DOHH2 (cell line): Measurements from ENCODE around the gene SCUBE1.

Source experiments
- H3F3A ChIP-seq: fragments of 200-600 bp; sonication (generic), shearing (Covaris generic); 2 replicates; pipeline ENCODE4 v1.6.0; 2016; ENCODE audit warnings: antibody characterized with exemption, mild to moderate bottlenecking; ENCODE audit not compliant: control insufficient read depth, insufficient read depth
- H3K27ac ChIP-seq: fragments of 200-600 bp; sonication (generic); 2 replicates; pipeline ENCODE4 v1.5.1; 2014; ENCODE audit warnings: low read depth, mild to moderate bottlenecking, low read length, moderate library complexity
- H3K27me3 ChIP-seq: fragments of 200-600 bp; sonication (generic); 2 replicates; pipeline ENCODE4 v1.6.1; 2014; ENCODE audit warnings: mild to moderate bottlenecking, low read length, mixed read lengths; ENCODE audit not compliant: control insufficient read depth
- H3K36me3 ChIP-seq: fragments of 200-600 bp; sonication (generic); 2 replicates; pipeline ENCODE4 v1.6.1; 2014; ENCODE audit warnings: mild to moderate bottlenecking, low read length, moderate library complexity, mixed read lengths; ENCODE audit not compliant: control insufficient read depth
- H3K4me1 ChIP-seq: fragments of 200-600 bp; sonication (generic); 2 replicates; pipeline ENCODE4 v1.6.1; 2014; ENCODE audit warnings: mild to moderate bottlenecking, low read length, mixed read lengths; ENCODE audit not compliant: control insufficient read depth
- H3K4me2 ChIP-seq: fragments of 200-600 bp; sonication (generic); 2 replicates; pipeline ENCODE4 v1.6.0; 2014; ENCODE audit warnings: mild to moderate bottlenecking, low read length, moderate library complexity
- H3K4me3 ChIP-seq: fragments of 200-600 bp; sonication (generic); 2 replicates; pipeline ENCODE4 v1.5.1; 2014; ENCODE audit warnings: mild to moderate bottlenecking, low read length, mixed read lengths
- H3K79me2 ChIP-seq: fragments of 200-600 bp; sonication (generic); 2 replicates; pipeline ENCODE4 v1.6.1; 2014; ENCODE audit warnings: mild to moderate bottlenecking, low read length, mixed read lengths; ENCODE audit not compliant: control insufficient read depth
- H3K9me2 ChIP-seq: fragments of 200-600 bp; sonication (generic); replicated peaks from 2 replicates; pipeline ENCODE4 v1.6.1; 2014; ENCODE audit warnings: mild to moderate bottlenecking, low read length, mixed read lengths; ENCODE audit not compliant: control insufficient read depth
- H3K9me3 ChIP-seq: fragments of 200-600 bp; sonication (generic); 2 replicates; pipeline ENCODE4 v1.6.1; 2014; ENCODE audit warnings: antibody characterized with exemption, low read length, mixed read lengths; ENCODE audit not compliant: control insufficient read depth, insufficient read depth
- H4K20me1 ChIP-seq: fragments of 200-600 bp; sonication (generic); 2 replicates; pipeline ENCODE4 v1.6.0; 2014; ENCODE audit warnings: low read depth, mild to moderate bottlenecking, antibody characterized with exemption, low read length, moderate library complexity; ENCODE audit not compliant: control insufficient read depth, insufficient read depth
- EZH2phosphoT487 ChIP-seq: fragments of 200-600 bp; sonication (generic); IDR thresholded peaks from 2 replicates; pipeline ENCODE4 v1.6.1; 2017; ENCODE audit warnings: borderline replicate concordance, mild to moderate bottlenecking, antibody characterized with exemption, low read length, moderate library complexity, mixed read lengths
- TF ChIP-seq, protein P1 (sequence below): fragments of 200-600 bp; sonication (generic); IDR thresholded peaks from one replicate; pipeline ENCODE4 v1.5.1; 2014; ENCODE audit warnings: antibody characterized with exemption, mild to moderate bottlenecking, low read depth, low read length; ENCODE audit not compliant: poor library complexity, severe bottlenecking

Gene SCUBE1

GRCh38 chr22:43150731-43151206, 192.4 kb downstream of the SCUBE1 start:
- Histone ChIP-seq H3K4me2 (peak overlapping the region; percentile 80), H3K27me3 (peaks cover 14% of the 10 kb centered on the region), H3F3A (peaks cover 9% of the 10 kb centered on the region), H3K4me3 (peak overlapping the region; percentile 76), H3K9me3 (no peaks in the 10 kb centered on the region), H3K36me3 (no peaks in the 10 kb centered on the region), H3K79me2 (no peaks in the 10 kb centered on the region), H3K9me2 (no peaks in the 10 kb centered on the region), H4K20me1 (no peaks in the 10 kb centered on the region), H3K4me1 (peaks cover 55% of the 10 kb centered on the region), H3K27ac (no peak overlapping the region)
- no peak for TF ChIP-seq EZH2phosphoT487
- TF ChIP-seq, protein P1, sequence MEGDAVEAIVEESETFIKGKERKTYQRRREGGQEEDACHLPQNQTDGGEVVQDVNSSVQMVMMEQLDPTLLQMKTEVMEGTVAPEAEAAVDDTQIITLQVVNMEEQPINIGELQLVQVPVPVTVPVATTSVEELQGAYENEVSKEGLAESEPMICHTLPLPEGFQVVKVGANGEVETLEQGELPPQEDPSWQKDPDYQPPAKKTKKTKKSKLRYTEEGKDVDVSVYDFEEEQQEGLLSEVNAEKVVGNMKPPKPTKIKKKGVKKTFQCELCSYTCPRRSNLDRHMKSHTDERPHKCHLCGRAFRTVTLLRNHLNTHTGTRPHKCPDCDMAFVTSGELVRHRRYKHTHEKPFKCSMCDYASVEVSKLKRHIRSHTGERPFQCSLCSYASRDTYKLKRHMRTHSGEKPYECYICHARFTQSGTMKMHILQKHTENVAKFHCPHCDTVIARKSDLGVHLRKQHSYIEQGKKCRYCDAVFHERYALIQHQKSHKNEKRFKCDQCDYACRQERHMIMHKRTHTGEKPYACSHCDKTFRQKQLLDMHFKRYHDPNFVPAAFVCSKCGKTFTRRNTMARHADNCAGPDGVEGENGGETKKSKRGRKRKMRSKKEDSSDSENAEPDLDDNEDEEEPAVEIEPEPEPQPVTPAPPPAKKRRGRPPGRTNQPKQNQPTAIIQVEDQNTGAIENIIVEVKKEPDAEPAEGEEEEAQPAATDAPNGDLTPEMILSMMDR: no peak

- TF ChIP-seq EZH2phosphoT487: no peak
- TF ChIP-seq, protein P1: no peak
- H3K4me2 ChIP-seq: peak overlapping the region; percentile 68
Observed at GRCh38 chr22:43148581-43148980, 194.6 kb downstream of the SCUBE1 start.

GRCh38 chr22:43147821-43148220, 195.4 kb downstream of the SCUBE1 start:
- H4K20me1 ChIP-seq: no peaks in the 10 kb centered on the region
- peaks cover 3% of the 10 kb centered on the region for H3K79me2 ChIP-seq
- H3K9me2 ChIP-seq: no peaks in the 10 kb centered on the region
- peaks cover 9% of the 10 kb centered on the region for H3F3A ChIP-seq
- H3K4me3 ChIP-seq: peak overlapping the region; percentile 61
- peaks cover 14% of the 10 kb centered on the region for H3K27me3 ChIP-seq
- H3K9me3 ChIP-seq: no peaks in the 10 kb centered on the region
- H3K36me3 ChIP-seq: no peaks in the 10 kb centered on the region
- no peak for TF ChIP-seq EZH2phosphoT487
- TF ChIP-seq, protein P1: no peak
- H3K27ac ChIP-seq: peak overlapping the region; percentile 72
- H3K4me2 ChIP-seq: peak overlapping the region; percentile 68
- H3K4me1 ChIP-seq: peaks cover 52% of the 10 kb centered on the region

More at GRCh38 chr22:43148581-43148980, 194.6 kb downstream of the SCUBE1 start:
- peaks cover 9% of the 10 kb centered on the region for H3F3A ChIP-seq
- H3K79me2 ChIP-seq: no peaks in the 10 kb centered on the region
- H3K9me2 ChIP-seq: no peaks in the 10 kb centered on the region
- no peaks in the 10 kb centered on the region for H3K9me3 ChIP-seq
- H3K27ac ChIP-seq: no peak overlapping the region
- peaks cover 55% of the 10 kb centered on the region for H3K4me1 ChIP-seq
- H4K20me1 ChIP-seq: no peaks in the 10 kb centered on the region
- H3K36me3 ChIP-seq: no peaks in the 10 kb centered on the region
- peak overlapping the region; percentile 61; the same call in 1 of the 2 replicates for H3K4me3 ChIP-seq
- peaks cover 14% of the 10 kb centered on the region for H3K27me3 ChIP-seq
